Suppressor macrophage treated with lipopolysaccharide for 1 hour (primary cell): ENCODE data around the gene MYBPHL.

Experiments used
- DNase-seq, 3 donors: peaks; one replicate each; pipeline ENCODE4 v3.0.0-alpha.2; 2020 to 2022

MYBPHL gene

DNA sequence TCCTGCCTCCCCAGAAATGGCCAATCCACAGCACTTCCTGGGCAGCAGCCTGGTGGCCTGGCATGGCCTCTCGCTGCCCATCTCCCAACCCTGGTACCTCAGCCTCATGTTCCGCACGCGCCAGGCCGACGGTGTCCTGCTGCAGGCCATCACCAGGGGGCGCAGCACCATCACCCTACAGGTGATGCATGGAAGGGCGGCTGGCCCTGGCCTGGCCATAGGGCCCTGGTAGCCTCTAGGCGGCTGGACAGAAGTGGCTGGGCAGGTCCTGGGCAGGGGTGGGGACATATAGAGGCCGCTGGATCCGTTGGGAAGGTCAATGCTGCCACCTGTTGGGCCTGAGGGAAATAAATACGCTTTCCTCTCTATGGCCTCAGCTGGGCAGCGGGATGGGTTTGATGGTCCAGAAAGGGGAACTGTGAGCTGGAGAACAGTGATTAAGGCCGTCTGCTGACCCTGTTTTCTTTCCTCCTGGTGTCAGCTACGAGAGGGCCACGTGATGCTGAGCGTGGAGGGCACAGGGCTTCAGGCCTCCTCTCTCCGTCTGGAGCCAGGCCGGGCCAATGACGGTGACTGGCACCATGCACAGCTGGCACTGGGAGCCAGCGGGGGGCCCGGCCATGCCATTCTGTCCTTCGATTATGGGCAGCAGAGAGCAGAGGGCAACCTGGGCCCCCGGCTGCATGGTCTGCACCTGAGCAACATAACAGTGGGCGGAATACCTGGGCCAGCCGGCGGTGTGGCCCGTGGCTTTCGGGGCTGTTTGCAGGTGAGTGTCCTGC is 43.0 kb downstream of the MYBPHL start:
- peak; percentile 86 to 93 (median 89) for DNase-seq

DNA sequence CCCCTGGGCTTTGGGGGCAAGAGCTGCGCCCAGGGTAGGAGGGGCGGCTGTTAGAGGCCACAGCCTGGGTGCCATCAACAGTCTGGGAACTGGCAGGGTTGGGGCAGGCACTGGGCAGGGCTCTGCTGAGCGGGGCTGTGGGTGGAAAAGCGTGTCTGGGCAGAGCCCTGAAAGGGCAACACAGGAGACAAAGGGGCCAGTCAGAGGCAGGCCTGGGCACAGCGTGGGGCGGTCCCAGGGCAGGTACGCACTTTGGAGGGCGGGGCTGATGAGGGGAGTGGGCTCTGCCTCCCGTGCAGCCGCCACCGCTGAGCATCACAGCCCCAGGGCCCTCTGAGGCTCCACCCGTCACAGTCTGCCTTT is 43.6 kb downstream of the MYBPHL start:
- DNase-seq = no peak

DNA sequence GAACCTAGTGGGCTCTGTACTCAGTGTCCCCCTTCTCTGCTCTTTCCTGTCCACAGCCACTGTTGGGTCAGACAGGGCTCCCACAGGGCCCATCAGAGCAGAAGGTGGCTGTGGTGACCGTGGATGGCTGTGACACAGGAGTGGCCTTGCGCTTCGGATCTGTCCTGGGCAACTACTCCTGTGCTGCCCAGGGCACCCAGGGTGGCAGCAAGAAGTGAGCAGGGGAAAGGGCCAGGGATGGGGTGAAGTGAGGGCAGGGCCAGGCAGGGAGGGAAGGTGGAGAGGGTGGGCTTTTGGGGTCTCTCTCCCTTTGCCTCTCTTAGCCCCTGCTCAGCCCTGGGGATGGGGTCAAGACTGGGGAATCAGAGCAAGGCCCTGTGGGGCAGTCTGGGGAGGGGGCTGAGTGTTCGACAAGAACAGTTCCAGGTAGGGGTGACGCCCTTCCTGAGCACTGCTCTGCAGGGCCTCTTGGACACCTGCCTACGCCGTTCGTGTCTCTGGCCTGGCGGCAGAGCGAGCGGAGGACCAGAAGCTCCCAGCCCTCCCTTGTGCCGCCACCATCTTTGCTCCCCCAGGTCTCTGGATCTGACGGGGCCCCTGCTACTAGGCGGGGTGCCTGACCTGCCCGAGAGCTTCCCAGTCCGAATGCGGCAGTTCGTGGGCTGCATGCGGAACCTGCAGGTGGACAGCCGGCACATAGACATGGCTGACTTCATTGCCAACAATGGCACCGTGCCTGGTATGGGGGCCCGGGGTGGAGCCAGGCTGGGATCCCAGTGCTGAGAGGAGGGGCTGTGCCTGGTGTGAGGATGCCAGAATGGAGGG is 44.4 kb downstream of the MYBPHL start:
- no peak for DNase-seq

DNA sequence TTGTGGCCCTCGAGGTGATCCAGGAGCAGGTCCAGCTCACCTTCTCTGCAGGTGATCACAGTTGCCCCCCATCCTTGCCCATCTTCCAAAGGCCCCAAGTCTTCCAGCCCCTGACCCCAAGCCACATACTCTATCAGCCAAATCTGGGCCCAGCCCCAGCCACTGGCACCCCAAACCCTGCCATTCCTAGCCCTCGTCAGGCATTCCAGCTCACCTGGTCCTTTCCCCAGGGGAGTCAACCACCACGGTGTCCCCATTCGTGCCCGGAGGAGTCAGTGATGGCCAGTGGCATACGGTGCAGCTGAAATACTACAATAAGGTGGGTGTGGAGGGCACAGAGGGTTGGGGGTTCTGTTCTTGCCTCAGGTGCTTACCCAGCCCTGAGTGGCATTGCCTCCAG is 45.2 kb downstream of the MYBPHL start:
- no peak for DNase-seq

DNA sequence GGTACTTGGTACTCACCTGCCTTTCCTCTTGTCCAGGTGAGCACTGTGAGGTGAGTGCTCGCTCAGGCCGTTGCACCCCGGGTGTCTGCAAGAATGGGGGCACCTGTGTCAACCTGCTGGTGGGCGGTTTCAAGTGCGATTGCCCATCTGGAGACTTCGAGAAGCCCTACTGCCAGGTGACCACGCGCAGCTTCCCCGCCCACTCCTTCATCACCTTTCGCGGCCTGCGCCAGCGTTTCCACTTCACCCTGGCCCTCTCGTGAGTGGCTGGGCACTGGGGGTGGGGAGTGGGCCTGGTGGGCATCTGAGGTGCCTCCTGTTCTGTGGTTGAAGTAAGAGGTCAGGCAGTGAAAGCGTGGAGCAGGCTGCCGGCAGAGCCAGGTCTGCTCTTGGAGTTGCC is 45.8 kb downstream of the MYBPHL start:
- DNase-seq = no peak

DNA sequence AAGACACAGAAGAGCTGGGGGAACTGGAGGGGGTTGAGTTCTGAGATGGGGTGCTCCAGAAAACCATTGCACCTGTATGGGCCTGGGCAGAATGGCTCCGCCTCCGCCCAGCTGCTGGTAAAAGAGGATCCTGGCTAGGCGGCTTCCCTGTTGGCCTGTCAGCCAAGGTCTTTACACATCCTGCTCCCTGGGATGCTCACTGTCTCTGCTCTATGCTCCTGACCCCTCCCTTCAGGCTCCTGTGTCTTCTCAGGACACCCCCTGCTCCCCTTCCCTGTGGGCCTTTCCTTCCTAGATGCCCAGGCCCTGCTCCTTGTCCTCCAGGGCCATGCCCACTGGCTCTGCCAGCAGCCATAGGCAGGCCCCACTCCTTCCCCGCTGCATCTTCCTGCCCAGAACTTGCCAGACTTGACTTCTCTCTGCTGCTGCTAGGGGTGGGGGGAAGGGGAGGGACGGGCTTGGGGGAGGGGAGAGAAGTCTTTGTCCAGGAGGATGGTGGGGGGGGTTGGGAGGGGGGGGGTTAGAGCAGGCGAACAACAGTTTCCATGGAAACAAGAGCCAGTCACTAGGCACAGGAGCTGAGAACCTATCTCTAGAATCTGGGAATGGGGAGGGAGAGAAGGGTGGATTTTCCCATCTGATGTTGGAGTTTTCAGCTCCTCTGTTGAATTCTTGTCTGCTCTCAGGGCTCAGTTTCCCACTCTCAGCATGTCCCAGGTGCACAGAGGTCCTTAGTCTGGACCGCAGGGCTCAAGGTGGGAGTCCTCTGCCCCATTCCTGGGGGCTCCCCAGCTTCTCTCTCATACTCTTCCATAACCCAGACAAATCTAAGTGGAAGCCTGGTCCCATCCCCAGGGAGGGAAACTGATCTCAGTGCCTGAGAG is 46.9 kb downstream of the MYBPHL start:
- no peak for DNase-seq

DNA sequence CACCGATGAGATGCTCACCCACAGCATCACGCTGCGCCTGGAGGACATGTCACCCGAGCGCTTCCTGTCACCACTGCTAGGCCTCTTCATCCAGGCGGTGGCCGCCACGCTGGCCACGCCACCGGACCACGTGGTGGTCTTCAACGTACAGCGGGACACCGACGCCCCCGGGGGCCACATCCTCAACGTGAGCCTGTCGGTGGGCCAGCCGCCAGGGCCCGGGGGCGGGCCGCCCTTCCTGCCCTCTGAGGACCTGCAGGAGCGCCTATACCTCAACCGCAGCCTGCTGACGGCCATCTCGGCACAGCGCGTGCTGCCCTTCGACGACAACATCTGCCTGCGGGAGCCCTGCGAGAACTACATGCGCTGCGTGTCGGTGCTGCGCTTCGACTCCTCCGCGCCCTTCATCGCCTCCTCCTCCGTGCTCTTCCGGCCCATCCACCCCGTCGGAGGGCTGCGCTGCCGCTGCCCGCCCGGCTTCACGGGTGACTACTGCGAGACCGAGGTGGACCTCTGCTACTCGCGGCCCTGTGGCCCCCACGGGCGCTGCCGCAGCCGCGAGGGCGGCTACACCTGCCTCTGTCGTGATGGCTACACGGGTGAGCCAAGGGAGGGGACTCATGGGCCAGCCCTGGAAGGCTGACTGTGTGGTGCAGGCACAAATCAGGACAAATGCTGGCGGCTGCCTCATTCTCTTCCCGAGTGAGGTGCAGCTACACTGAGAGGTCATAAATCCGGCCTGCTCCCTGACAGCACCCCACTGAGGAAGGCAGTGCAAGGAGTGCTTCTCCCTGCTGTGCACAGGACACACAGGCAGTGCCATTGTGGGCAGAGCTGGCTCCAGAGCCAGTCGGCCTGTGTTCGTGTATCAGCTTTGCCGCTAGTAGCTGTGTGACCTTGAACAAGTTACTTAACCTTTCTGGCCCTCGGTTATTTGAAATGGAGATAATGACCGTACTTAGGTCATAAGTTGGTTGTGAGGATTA is 48.0 kb downstream of the MYBPHL start:
- DNase-seq = no peak

DNA sequence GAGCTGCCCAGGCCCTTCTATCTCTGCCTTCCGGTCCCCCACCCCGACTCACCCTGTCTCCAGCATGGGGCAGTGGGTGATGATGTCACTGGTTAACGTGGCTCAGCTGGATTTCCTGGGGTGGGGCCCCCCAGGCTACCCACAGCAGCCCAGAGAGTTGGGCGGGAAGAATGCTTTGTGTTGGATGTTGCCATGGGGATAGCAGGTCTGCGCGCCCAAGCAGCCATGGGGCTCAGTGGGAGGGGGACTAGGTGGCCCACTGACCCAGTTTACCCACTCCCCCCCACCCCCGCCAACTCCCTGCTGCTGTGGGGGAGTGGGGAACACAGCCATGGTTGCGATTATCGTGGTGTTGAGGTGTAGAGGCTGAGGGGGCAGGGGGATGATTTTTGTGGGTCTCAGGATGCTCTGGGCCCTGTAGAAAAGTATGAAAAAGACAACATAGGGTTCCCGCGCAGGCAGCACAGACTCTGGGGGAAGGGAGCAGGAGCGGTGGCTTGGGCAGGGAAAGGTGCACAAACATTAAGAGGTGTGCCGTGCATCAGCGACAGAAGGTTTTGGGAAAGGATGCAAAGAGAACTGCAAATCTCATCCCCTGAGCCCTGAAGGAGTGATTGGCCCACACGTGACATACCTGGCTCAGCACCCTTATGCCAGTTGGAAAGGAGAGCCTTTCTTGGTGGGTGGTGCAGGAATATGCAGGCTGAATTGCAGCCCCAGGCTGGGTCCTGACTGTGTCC is 49.0 kb downstream of the MYBPHL start:
- DNase-seq = no peak

DNA sequence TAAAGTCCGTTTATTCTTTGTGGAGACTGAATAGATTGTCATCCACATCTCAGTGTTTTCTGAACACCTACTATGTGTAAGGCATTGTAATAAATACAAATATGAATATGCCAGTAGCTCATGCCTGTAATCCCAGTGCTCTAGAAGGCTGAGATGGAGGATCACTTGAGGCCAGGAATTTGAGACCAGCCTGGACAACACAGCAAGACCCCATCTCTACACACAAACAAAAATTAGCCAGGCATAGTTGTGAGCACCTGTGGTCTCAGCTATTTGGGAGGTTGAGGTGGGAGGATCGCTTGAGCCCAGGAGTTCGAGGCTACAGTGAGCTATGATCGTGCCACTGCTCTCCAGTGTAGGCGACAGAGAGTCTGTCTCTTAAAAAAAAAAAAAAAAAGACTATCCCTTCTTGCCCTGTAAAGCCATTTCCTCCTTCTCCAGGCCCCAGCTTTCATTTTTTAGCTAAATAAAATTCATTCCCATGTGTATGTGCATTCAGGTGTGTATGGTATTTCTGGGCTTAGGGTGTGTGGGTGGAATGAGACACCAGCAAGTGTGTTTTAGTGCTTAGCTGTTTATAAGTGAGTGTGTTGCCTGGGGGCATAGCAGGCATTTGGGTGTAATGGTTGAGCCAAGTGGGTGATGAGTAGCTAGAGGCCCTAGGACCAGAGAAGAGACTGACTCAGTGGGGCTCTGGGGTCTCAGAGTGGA is 49.7 kb downstream of the MYBPHL start:
- no peak for DNase-seq

DNA sequence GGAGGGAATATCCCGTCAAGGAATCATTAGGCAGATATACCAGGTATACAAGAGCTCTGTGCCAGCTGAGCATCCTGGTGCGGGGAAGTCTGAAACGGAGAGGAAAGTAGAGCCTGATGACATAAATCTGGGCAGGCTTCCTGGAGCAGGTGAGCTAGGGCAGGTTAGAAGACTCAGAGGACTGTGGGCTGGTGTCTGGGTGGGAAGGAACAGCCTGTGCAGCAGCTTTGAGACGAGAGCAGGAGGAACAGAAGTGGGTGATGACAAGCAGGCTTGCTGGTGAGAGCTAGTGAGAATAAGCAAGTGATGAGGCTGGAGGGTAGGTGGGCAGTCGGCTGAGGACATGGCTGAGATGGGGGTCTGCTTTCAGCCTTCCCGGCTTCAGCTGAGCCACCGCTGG is 50.7 kb downstream of the MYBPHL start:
- DNase-seq = no peak

DNA sequence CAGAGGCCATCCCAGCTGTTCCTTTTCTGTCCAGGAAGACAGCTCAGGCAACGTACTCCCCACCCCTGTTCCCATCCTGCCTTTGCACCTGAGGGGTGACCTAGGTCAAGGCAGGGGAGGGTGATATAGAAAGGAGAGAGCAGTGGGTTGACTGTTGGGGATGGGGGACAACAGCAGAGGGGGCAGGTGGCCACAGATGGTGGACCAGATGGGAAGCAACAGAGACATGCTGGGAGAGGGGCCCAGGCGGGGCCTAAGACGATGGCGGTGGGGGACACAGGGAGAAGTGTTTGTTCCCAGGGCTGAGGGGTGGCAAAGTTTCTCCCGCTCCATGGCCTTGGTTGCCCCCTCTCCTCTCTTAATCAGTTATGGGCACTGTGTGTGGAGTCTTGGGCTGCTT is 51.1 kb downstream of the MYBPHL start:
- DNase-seq = no peak

DNA sequence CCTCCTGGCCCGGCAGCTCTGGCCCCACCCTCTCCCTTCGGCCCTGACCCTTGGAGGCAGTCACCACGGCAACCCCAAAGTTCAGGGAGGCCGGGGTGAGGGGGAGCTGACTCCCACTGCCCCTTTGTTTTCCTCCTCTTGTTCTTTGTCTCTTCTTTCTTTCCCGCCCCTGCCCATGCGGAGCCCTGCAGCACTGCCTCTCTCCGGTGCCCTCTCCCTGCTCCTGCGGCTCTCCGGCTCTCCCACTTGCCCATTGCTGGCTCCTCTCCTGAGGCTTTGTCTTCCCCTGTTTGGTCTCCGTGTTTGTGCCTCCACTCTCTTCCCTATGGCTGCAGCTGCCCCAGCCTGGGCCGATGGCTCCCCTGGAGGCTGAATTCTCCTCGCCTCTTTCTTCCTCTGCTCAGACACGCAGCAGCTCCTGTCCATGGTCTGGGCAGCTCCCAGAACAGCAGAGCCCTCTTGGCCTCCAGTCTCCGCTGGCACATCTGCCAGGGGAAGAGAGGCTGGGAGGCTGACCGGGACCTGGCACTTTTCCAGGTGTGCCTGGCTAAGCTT is 51.6 kb downstream of the MYBPHL start:
- DNase-seq = no peak

DNA sequence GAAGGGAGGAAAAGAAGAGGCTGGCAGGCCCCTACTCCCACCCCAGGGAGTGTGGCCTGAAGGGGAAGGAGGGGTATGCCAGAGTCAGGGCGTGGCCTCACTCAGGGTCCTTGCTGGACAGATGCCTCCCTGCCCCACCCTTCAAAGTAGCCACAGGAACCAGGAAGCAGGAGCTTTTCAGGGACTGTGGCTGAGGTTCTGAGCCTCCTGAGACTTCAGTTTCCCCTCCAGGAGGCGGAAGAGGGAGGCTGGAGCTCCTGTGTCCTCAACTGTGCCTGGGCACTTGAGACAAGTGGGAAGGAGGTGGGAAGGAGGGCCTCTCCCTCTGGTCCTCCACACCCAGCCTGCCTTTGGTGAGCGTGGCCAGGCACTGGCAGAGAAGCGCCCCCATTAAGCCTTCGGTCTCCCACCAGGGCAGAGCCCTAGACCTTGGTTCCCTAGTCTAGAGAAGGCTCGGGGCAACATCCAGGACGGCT is 52.2 kb downstream of the MYBPHL start:
- no peak for DNase-seq

DNA sequence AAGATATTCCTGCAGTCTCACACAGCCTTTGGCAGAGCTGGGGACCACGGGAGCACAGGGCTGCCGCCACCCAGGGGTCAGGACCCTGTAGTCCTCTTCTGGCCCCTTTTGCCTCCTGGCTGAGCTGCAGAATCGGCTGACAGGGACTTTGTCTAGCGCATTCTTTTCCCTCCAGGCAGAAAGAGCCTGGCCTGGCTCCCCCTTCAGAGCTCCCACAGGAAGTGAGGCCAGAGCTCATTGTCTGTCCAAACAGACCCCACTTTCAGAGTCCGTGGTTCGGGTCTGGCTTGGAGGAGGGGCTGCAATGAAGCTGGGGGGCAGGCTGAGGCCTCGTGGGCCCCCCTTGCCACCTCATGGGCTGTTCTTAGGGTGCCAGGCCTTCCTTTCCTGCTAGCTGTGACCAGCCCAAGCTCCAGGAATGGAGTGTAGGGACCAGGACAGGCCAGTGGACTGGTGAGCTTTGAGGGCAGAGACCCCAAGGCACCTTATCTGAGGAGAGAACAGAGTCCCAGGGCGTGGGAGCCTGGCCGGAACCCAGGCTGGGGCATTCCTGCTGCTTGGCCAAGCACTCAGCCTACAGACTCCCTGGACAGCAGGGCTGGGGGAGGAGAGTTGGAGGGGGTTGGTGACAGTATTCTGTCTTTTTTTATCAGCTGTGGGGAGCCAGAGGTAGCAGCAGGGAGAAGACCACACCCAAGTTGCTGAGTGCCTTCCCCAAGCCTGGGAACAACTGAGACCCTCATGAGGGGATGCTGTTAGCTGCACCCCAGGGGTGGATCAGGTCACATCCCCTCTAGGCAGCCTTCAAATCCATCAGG is 52.8 kb downstream of the MYBPHL start:
- no peak for DNase-seq

DNA sequence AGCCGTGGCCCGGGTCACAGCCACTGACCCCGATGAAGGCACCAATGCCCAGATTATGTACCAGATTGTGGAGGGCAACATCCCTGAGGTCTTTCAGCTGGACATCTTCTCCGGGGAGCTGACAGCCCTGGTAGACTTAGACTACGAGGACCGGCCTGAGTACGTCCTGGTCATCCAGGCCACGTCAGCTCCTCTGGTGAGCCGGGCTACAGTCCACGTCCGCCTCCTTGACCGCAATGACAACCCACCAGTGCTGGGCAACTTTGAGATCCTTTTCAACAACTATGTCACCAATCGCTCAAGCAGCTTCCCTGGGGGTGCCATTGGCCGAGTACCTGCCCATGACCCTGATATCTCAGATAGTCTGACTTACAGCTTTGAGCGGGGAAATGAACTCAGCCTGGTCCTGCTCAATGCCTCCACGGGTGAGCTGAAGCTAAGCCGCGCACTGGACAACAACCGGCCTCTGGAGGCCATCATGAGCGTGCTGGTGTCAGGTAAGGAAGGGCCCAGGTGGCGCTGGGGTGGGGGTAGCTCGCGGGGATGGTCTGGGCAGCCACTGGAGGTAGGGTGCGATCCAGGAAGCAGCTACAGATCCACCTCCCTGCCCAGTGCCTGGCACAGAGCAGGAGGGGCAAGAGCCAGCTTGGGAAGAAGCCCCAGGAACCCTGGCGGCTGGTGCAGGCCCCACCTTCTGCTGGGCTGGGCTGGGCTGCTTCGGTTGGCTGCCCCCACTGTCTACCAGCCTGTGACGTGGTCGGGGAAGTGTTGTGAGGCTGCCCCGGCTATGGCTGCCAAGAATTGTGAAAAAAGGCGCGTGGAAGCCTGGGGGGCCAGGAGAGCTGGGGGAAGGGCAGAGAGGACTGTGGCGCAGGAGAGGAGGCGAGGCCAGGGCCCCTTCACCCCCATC is 53.7 kb downstream of the MYBPHL start:
- no peak for DNase-seq

DNA sequence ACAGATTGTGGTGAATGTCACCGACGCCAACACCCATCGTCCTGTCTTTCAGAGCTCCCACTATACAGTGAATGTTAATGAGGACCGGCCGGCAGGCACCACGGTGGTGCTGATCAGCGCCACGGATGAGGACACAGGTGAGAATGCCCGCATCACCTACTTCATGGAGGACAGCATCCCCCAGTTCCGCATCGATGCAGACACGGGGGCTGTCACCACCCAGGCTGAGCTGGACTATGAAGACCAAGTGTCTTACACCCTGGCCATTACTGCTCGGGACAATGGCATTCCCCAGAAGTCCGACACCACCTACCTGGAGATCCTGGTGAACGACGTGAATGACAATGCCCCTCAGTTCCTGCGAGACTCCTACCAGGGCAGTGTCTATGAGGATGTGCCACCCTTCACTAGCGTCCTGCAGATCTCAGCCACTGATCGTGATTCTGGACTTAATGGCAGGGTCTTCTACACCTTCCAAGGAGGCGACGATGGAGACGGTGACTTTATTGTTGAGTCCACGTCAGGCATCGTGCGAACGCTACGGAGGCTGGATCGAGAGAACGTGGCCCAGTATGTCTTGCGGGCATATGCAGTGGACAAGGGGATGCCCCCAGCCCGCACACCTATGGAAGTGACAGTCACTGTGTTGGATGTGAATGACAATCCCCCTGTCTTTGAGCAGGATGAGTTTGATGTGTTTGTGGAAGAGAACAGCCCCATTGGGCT is 54.5 kb downstream of the MYBPHL start:
- DNase-seq = no peak
